MM.1S (cell line): ENCODE data around the gene SUPV3L1.

Source experiments
- EZH2 ChIP-seq: fragments of 300-600 bp; sonication (generic); optimal IDR thresholded peaks from 2 replicates; pipeline ENCODE3; 2017; ENCODE audit warnings: low read depth, mild to moderate bottlenecking, antibody characterized with exemption, low read length, mixed read lengths
- EZH2phosphoT487 ChIP-seq: fragments of 300-600 bp; sonication (generic); IDR thresholded peaks from 2 replicates; pipeline ENCODE4 v1.6.1; 2018; ENCODE audit warnings: antibody characterized with exemption, low read length
- TF ChIP-seq, protein P1 (sequence below): fragments of 300-600 bp; sonication (generic); IDR thresholded peaks from 2 replicates; pipeline ENCODE4 v1.5.1; 2016; ENCODE audit warnings: antibody characterized with exemption, low read length, mixed read lengths

DNA sequence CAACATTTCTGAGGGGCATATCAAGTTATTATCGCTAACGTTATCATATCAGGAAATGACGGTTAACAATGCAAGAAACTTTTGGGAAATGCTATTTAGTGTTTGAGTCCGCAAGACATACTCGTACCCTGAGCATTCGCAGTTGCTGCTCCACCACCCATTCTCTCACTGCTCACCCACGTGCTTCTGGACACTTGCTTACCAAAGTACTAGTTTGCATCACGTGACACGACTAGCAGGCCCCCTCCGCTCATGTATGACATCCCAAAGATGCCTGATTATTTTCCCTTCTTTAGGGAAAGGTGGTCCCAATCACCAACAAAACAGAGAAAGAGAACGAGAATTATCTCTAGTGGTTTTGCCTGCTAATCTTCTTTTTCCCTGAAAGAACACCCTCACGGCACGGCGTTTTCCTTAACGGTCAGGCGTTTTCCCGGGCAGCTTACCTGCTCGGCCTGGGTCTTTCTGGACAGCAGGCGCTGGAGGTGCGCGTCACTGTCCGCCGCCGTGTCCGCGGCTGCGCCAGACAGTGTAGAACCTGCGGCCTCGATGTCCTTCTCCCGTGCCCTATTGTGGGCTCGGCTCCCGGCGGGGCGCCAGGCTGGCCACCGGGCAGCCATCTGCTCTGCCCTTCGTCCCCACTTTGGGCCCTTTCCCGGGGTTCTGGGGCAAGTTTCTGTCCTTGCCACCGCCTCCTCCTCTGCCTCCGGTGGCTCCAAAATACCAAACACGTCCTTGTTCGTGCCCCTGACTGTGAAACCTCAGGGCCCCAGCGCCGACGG is at the start of gene SUPV3L1:
- TF ChIP-seq, protein P1, sequence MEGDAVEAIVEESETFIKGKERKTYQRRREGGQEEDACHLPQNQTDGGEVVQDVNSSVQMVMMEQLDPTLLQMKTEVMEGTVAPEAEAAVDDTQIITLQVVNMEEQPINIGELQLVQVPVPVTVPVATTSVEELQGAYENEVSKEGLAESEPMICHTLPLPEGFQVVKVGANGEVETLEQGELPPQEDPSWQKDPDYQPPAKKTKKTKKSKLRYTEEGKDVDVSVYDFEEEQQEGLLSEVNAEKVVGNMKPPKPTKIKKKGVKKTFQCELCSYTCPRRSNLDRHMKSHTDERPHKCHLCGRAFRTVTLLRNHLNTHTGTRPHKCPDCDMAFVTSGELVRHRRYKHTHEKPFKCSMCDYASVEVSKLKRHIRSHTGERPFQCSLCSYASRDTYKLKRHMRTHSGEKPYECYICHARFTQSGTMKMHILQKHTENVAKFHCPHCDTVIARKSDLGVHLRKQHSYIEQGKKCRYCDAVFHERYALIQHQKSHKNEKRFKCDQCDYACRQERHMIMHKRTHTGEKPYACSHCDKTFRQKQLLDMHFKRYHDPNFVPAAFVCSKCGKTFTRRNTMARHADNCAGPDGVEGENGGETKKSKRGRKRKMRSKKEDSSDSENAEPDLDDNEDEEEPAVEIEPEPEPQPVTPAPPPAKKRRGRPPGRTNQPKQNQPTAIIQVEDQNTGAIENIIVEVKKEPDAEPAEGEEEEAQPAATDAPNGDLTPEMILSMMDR: no peak
- no peak for TF ChIP-seq EZH2
- no peak for TF ChIP-seq EZH2phosphoT487
